ENCODE results near the gene MSRB2.

DNA sequence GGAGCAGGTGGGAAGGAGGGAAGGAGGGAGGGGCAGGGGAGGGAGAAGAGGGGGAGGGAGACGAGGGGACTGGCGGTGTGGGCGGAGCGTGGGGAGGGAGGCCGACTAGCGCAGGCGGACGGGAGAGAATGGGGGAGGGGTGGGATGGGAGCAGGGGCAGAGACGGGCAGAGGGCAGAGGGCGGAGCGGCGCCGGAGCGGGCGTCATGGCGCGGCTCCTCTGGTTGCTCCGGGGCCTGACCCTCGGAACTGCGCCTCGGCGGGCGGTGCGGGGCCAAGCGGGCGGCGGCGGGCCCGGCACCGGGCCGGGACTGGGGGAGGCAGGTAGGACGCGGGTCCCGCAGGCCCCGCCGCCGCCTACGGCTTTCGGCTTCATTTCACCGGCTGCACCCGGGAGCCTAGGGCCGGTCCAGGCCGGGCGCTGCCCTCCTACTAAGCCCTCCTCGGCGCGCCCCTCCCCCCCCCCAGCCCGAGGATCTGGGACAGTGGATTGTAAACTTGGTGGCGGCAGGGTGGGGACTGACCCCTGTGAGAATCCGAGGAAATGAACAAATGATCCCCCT lies at the start of gene MSRB2:
- TF ChIP-seq, protein P1, sequence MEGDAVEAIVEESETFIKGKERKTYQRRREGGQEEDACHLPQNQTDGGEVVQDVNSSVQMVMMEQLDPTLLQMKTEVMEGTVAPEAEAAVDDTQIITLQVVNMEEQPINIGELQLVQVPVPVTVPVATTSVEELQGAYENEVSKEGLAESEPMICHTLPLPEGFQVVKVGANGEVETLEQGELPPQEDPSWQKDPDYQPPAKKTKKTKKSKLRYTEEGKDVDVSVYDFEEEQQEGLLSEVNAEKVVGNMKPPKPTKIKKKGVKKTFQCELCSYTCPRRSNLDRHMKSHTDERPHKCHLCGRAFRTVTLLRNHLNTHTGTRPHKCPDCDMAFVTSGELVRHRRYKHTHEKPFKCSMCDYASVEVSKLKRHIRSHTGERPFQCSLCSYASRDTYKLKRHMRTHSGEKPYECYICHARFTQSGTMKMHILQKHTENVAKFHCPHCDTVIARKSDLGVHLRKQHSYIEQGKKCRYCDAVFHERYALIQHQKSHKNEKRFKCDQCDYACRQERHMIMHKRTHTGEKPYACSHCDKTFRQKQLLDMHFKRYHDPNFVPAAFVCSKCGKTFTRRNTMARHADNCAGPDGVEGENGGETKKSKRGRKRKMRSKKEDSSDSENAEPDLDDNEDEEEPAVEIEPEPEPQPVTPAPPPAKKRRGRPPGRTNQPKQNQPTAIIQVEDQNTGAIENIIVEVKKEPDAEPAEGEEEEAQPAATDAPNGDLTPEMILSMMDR (conservative IDR thresholded peaks at IDR 0.05 in 1 of 2, IDR thresholded peaks at IDR 0.05 in 1 of 2; ENCODE audit: low read depth in 1 of 2, low read length in 2 of 2), result no peak
- TF ChIP-seq EZH2 (IDR thresholded peaks at IDR 0.05; ENCODE audit: low read length, missing control alignments), result no peak

Measured in fibroblast of lung (primary cell).